HEK293T (cell line): Measurements from ENCODE around the gene FGFR2.

ENCODE experiments used
- CTCF ChIA-PET: fragments of 350-600 bp; formaldehyde crosslinking; extraction: SDS; loops from one replicate; lab custom pipeline; 2021; ENCODE audit warnings: antibody characterized with exemption, inconsistent platforms; lab: Yijun Ruan, JAX
- POLR2A ChIA-PET: fragments of 350-600 bp; formaldehyde crosslinking; extraction: SDS; loops from one replicate; lab custom pipeline; 2020; ENCODE audit warnings: antibody characterized with exemption, inconsistent platforms; lab: Yijun Ruan, JAX
- DNase-seq: peaks from one replicate; pipeline ENCODE4 v3.0.0; 2012; ENCODE audit warnings: mixed read lengths; ENCODE audit errors: extremely low spot score
- ARNT ChIP-seq: fragments of 450-650 bp; IDR thresholded peaks from 2 replicates; pipeline ENCODE4 v1.6.1; 2017; ENCODE audit warnings: mild to moderate bottlenecking
- BHLHE40 ChIP-seq: fragments of 450-650 bp; IDR thresholded peaks from 2 replicates; pipeline ENCODE4 v1.6.1; 2016; ENCODE audit warnings: mild to moderate bottlenecking, moderate library complexity, borderline replicate concordance
- CTBP1 ChIP-seq: fragments of 450-650 bp; IDR thresholded peaks from 2 replicates; pipeline ENCODE4 v1.6.1; 2016; ENCODE audit warnings: borderline replicate concordance
- ELF4 ChIP-seq: fragments of 450-650 bp; IDR thresholded peaks from 2 replicates; pipeline ENCODE4 v1.6.1; 2017; ENCODE audit warnings: antibody characterized with exemption
- FOXA1 ChIP-seq: fragments of 450-650 bp; IDR thresholded peaks from 2 replicates; pipeline ENCODE4 v1.6.1; 2016; ENCODE audit warnings: mild to moderate bottlenecking
- FOXK2 ChIP-seq: fragments of 450-650 bp; IDR thresholded peaks from 2 replicates; pipeline ENCODE4 v1.6.1; 2016; ENCODE audit warnings: mild to moderate bottlenecking
- FOXM1 ChIP-seq: fragments of 450-650 bp; IDR thresholded peaks from 2 replicates; pipeline ENCODE4 v1.6.1; 2017; ENCODE audit warnings: mild to moderate bottlenecking, borderline replicate concordance
- HDGF ChIP-seq: fragments of 450-650 bp; IDR thresholded peaks from 2 replicates; pipeline ENCODE4 v1.6.1; 2017; ENCODE audit warnings: antibody characterized with exemption, borderline replicate concordance
- L3MBTL2 ChIP-seq: fragments of 450-650 bp; conservative IDR thresholded peaks from 2 replicates; pipeline ENCODE4 v1.6.1; 2016; ENCODE audit warnings: mild to moderate bottlenecking
- LEF1 ChIP-seq: fragments of 450-650 bp; IDR thresholded peaks from 2 replicates; pipeline ENCODE4 v1.6.1; 2017; ENCODE audit warnings: mild to moderate bottlenecking, borderline replicate concordance
- NFRKB ChIP-seq: fragments of 450-650 bp; IDR thresholded peaks from 2 replicates; pipeline ENCODE4 v1.6.1; 2016; ENCODE audit warnings: mild to moderate bottlenecking, moderate library complexity
- SP1 ChIP-seq: fragments of 450-650 bp; IDR thresholded peaks from 2 replicates; pipeline ENCODE4 v1.6.1; 2017
- SUZ12 ChIP-seq: fragments of 450-650 bp; IDR thresholded peaks from 2 replicates; pipeline ENCODE4 v1.6.1; 2016; ENCODE audit warnings: mild to moderate bottlenecking
- TARDBP ChIP-seq: fragments of 450-650 bp; IDR thresholded peaks from 2 replicates; pipeline ENCODE4 v1.6.1; 2016
- ZNF384 ChIP-seq: fragments of 450-650 bp; IDR thresholded peaks from 2 replicates; pipeline ENCODE4 v1.6.1; 2016
- TF ChIP-seq, protein P1 (sequence below): fragments of 450-650 bp; IDR thresholded peaks from 2 replicates; pipeline ENCODE4 v1.6.1; 2016

FGFR2 gene

GRCh38 chr10:121527690-121528089 lies 70.6 kb downstream of the FGFR2 start:
- CTCF ChIA-PET: interaction anchor here (0.7 to 0.8 kb wide), 2 partner anchors 19 to 265 kb away, joined by 3 to 5 read pairs; no protein-coding TSS in a partner anchor
- peak; percentile 69 for DNase-seq
- POLR2A ChIA-PET: interaction anchor here (1.1 kb wide), 1 partner anchor 18 kb away, joined by 4 read pairs; no protein-coding TSS in a partner anchor
- TF ChIP-seq L3MBTL2: no peak
- TF ChIP-seq ARNT: peak; percentile 66
- TF ChIP-seq FOXA1: no peak
- TF ChIP-seq NFRKB: no peak
- TF ChIP-seq, protein P1, sequence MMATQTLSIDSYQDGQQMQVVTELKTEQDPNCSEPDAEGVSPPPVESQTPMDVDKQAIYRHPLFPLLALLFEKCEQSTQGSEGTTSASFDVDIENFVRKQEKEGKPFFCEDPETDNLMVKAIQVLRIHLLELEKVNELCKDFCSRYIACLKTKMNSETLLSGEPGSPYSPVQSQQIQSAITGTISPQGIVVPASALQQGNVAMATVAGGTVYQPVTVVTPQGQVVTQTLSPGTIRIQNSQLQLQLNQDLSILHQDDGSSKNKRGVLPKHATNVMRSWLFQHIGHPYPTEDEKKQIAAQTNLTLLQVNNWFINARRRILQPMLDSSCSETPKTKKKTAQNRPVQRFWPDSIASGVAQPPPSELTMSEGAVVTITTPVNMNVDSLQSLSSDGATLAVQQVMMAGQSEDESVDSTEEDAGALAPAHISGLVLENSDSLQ: peak; percentile 83

GRCh38 chr10:121526801-121527221 lies 71.4 kb downstream of the FGFR2 start:
- TF ChIP-seq, protein P1: peak; percentile 62
- TF ChIP-seq NFRKB: no peak
- DNase-seq: peak; percentile 26
- CTCF ChIA-PET: interaction anchor here (0.8 kb wide), 1 partner anchor 19 kb away, joined by 3 read pairs; no protein-coding TSS in a partner anchor
- POLR2A ChIA-PET: no interaction called here

DNA sequence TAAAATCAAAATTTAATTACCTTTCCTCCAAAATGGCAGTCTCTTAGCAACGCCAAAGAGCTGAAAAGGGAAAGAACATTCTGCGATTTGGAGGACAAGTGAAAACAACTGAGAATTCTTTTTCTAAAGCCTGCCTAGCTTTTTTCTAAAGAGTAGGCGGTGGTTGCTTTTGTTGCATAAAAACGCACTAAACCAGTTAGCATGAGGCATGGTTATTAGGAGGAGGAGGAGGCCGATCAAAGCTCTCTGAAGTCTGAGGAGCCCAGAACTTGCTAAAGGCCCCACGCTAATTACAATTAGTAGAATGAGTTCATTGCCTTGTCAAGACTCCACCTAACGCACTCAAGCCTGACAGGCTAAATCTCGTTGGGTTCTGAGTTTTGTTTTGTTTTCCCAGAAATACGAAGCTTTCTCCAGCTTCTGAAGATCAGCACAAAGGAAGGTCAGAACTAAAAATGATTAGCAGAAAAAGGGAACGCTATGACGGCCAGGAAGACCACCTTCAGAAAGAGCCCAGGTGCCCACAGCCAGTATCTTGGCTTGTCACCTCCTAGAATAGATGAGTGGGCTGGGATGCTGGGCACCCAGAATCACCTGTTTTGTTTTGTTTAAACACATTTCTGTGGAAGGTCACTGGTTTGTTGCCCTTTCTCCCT lies 72.0 kb downstream of the FGFR2 start:
- TF ChIP-seq TARDBP: no peak
- TF ChIP-seq NFRKB: no peak
- TF ChIP-seq ELF4: no peak
- TF ChIP-seq, protein P1: no peak
- TF ChIP-seq LEF1: no peak
- TF ChIP-seq SP1: no peak
- TF ChIP-seq CTBP1: no peak
- TF ChIP-seq FOXA1: no peak
- no peak for TF ChIP-seq SUZ12
- no peak for TF ChIP-seq BHLHE40
- TF ChIP-seq HDGF: no peak
- TF ChIP-seq FOXM1: no peak
- TF ChIP-seq L3MBTL2: no peak
- no peak for TF ChIP-seq ZNF384
- ChIA-PET CTCF (no interaction called here), POLR2A (no interaction called here)
- no peak for DNase-seq

DNA sequence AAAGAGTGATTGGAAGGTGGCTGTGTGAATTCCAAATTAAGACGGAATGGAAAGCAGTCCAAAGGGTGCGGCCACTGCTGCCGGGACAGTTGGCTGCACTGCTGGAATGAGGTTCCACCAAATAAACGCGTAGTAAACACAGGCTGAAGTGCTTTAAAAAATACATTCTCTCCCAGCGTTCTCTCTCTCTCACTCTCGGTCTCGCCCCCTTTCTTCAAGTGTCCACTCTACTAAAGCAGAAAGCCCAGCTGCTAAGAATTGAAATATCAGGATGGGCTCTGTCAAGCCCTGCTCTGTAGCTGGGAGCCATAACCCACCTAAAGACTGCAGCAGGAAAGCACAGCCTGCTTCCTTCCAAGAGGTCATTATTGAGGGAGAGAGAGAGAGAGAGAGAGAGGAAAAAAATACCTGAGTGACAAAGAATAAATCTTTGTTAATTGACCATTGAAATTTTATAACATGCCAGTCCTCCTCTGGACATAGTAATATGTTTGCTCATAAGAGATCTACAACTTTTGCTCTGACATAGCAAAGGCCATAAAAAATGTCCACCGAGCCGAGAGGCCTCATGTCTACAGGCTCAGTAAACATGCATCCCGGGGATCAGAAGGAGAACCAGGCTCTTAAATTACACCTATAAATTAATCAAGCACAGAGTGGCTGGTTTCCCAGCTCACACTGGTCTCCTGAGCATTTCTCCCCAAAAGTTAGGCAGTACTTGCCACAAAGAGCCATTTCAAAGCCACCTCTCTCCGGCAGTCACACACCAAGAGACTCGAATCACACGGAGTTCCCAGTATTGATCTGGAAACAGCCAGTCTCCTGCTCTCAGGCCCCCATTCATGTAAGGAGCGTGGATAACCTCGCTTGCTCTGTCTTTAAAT lies 72.8 kb downstream of the FGFR2 start:
- TF ChIP-seq FOXA1 (peak; percentile 84; the same call in 1 of the 2 replicates), SUZ12 (no peak), ELF4 (no peak), FOXK2 (no peak), TARDBP (no peak), CTBP1 (peak; percentile 85), HDGF (no peak), FOXM1 (no peak), LEF1 (no peak), BHLHE40 (no peak), ARNT (no peak), L3MBTL2 (peak; percentile 41; the same call in 1 of the 2 replicates), ZNF384 (no peak; the same call in 1 of the 2 replicates), NFRKB (no peak), SP1 (no peak)
- TF ChIP-seq, protein P1: peak; percentile 96
- ChIA-PET CTCF (interaction anchor here (0.7 kb wide), 1 partner anchor 1790 kb away, joined by 3 read pairs; no protein-coding TSS in a partner anchor), POLR2A (interaction anchor here (1.4 kb wide), 1 partner anchor 14 kb away, joined by 3 read pairs; no protein-coding TSS in a partner anchor)
- DNase-seq: peak; percentile 33

DNA sequence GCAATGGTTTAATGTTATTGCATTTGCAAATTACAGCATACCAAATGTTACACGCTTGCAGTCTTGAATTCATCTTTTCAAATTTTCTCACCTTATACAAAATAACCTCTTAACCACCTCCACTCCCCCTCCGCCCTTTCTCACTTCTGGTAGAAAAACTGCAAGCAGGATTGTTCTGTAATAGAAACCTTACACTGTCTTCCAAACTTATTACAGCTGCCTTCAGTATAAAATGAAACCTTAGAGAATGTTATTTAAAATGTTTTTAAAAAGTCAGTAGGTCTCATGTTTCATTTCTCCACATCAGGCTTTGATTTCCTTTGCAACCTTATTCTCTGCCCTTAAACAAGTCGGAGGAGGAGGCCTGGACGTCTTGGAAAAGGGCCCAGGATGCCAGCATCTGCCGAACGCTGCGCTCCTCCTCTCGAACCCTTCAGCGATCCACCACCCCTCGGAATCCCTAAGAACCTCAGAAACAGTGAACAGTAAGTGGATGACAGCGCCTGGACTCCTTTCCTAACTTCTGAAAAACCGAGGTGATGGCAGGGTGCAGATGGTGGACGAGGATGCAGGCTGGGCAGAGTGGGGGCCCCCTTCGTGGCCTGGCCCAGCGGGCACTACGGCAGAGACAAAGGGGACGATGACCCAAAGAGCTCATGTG lies 74.0 kb downstream of the FGFR2 start:
- ChIA-PET CTCF (no interaction called here), POLR2A (interaction anchor here (1.4 kb wide), 1 partner anchor 15 kb away, joined by 3 read pairs; no protein-coding TSS in a partner anchor)
- TF ChIP-seq, protein P1: no peak
- TF ChIP-seq ELF4 (no peak), ZNF384 (no peak), FOXA1 (no peak), L3MBTL2 (no peak), BHLHE40 (no peak), SP1 (no peak), SUZ12 (no peak), FOXK2 (no peak), LEF1 (no peak), ARNT (no peak), CTBP1 (no peak), TARDBP (no peak), HDGF (no peak)
- DNase-seq: no peak
